Upper lobe of left lung (tissue), 6 donors: ENCODE measurements around the gene BBS5. TPM values are rescaled to one million over a fixed set of nuclear protein-coding genes. Genes with fewer than 3 reads are reported as not detected.
A peak's percentile ranks its signal among the peaks of the same experiment; 100 is the strongest.

Source experiments
- ATAC-seq, 2 donors: fragments of 200-7000 bp; cut with Tn5 transposase; one replicate each; pipeline ENCODE4 v1.9.1; 2022; ENCODE audit warnings: mild to moderate bottlenecking in 2 of 2, moderate library complexity in 2 of 2; ENCODE audit not compliant: low FRiP score in 2 of 2
- DNase-seq, 2 donors: peaks; one replicate each; pipeline ENCODE4 v3.0.0-alpha.2; 2019 to 2020
- H3K27ac ChIP-seq, 4 donors: fragments of 200-600 bp; sonication (generic); one replicate each; pipeline ENCODE4 v1.5.1; 2016 to 2019
- H3K27me3 ChIP-seq, 4 donors: fragments of 200-600 bp; sonication (generic); one replicate each; pipeline ENCODE4 v1.5.1; 2017 to 2019
- H3K36me3 ChIP-seq, 4 donors: fragments of 200-600 bp; sonication (generic); one replicate each; pipeline ENCODE4 v1.5.1; 2016 to 2019
- H3K4me1 ChIP-seq, 4 donors: fragments of 200-600 bp; sonication (generic); one replicate each; pipeline ENCODE4 v1.5.1; 2018 to 2019
- H3K4me3 ChIP-seq, 4 donors: fragments of 200-600 bp; sonication (generic); one replicate each; pipeline ENCODE4 v1.5.1; 2017 to 2019; ENCODE audit warnings: mild to moderate bottlenecking in 2 of 4, moderate library complexity in 1 of 4
- H3K9me3 ChIP-seq, 4 donors: fragments of 200-600 bp; sonication (generic); one replicate each; pipeline ENCODE4 v1.5.1; 2018 to 2019
- EP300 ChIP-seq, 4 donors: sonication (generic); formaldehyde crosslinking; IDR thresholded peaks; one replicate each; pipeline ENCODE4 v1.5.1; 2017; ENCODE audit warnings: antibody characterized with exemption in 4 of 4, control low read depth in 2 of 4
- POLR2A ChIP-seq, 4 donors: fragments of 450-650 bp; IDR thresholded peaks; one replicate each; pipeline ENCODE4 v1.5.1; 2016 to 2017; ENCODE audit warnings: antibody characterized with exemption in 4 of 4, mild to moderate bottlenecking in 2 of 4
- POLR2AphosphoS5 ChIP-seq, 2 donors: sonication (generic); formaldehyde crosslinking; IDR thresholded peaks; one replicate each; pipeline ENCODE4 v1.5.1; 2017; ENCODE audit warnings: antibody characterized with exemption in 2 of 2
- WGBS, 2 donors: methylation state at CpG; one replicate each; pipeline ENCODE4 v1.1.5; 2017 to 2018; 5-methylcytosine and 5-hydroxymethylcytosine counted together
- total RNA-seq, 6 donors: library from RNA; depleted of rRNA in 4 of 6; stranded (reverse); fragments of >200 nt in 4 of 6; gene quantifications; one replicate each; pipeline versions ENCODE4 v1.1.0 to v1.2.1, GENCODE V29; 2016 to 2021
- TF ChIP-seq, protein P1 (sequence below), 6 experiments: fragments of 450-650 bp in 4 of 6; fragments of 200-600 bp in 2 of 6; sonication (generic) in 2 of 6; IDR thresholded peaks; one replicate each; pipeline ENCODE4 v1.5.1; 2016 to 2019; ENCODE audit warnings: antibody characterized with exemption in 6 of 6
- donor health status: DM: no; HTN: no; CAD: no; lungs with moderate emphysema.
- donor health status: DM: no; HTN: yes; CAD: no; lungs with severe emphysema.

BBS5 gene
- total RNA-seq, 6 donors from 2014 or later = 5.8 to 20.8 (median 7.2) TPM

GRCh38 chr2:169480079-169480465, 778 bp downstream of the BBS5 start:
- no peak for ATAC-seq
- Histone ChIP-seq H3K9me3 (no peaks in the 10 kb centered on the region), H3K4me1 (peaks cover 0 to 8% (median 4%) of the 10 kb centered on the region in 4 donors), H3K27me3 (no peaks in the 10 kb centered on the region), H3K36me3 (peaks cover 0 to 20% (median 0%) of the 10 kb centered on the region in 4 donors), H3K27ac (peak overlapping the region in 2 of 4 donors; percentile 48 to 77), H3K4me3 (peak overlapping the region; percentile 63 to 92 (median 76))
- WGBS, 2 donors = 40 to 42% methylated on average over 9 of the region's 9 CpGs
- TF ChIP-seq POLR2AphosphoS5 (IDR thresholded peaks at IDR 0.05) = no peak
- no peak for DNase-seq

DNA sequence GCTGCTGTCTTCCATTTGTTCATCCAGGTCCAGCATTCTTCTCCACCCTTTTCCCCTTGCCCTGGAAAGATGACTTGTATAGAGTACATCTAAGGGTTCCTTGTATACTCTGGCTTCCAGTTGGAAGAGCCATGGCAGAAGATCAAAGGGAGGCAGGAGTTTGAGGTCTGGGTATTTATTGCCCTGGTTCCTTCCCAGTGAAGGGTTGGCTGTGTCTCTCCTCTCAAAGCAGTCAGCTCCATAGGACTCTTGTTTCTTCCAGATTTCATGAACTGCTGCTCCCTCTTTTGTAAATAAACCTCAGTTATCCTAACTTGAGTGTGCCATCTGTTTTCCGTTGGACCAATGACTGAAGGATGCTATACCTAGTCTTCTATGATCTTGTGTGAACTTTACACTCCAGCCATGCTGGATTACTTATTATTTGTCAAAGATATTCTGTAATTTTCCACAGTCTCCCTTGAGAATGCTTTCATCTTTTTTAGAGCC, 6.4 kb downstream of the BBS5 start:
- H3K4me3 ChIP-seq = no peak overlapping the region
- no peak overlapping the region for H3K27ac ChIP-seq
- ATAC-seq = no peak

GRCh38 chr2:169486487-169486886, 7.2 kb downstream of the BBS5 start:
- TF ChIP-seq, protein P1, sequence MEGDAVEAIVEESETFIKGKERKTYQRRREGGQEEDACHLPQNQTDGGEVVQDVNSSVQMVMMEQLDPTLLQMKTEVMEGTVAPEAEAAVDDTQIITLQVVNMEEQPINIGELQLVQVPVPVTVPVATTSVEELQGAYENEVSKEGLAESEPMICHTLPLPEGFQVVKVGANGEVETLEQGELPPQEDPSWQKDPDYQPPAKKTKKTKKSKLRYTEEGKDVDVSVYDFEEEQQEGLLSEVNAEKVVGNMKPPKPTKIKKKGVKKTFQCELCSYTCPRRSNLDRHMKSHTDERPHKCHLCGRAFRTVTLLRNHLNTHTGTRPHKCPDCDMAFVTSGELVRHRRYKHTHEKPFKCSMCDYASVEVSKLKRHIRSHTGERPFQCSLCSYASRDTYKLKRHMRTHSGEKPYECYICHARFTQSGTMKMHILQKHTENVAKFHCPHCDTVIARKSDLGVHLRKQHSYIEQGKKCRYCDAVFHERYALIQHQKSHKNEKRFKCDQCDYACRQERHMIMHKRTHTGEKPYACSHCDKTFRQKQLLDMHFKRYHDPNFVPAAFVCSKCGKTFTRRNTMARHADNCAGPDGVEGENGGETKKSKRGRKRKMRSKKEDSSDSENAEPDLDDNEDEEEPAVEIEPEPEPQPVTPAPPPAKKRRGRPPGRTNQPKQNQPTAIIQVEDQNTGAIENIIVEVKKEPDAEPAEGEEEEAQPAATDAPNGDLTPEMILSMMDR (IDR thresholded peaks at IDR 0.05) = no peak
- TF ChIP-seq POLR2A (IDR thresholded peaks at IDR 0.05) = no peak
- TF ChIP-seq POLR2AphosphoS5 (IDR thresholded peaks at IDR 0.05) = no peak
- TF ChIP-seq EP300 (IDR thresholded peaks at IDR 0.05) = no peak
- Histone ChIP-seq H3K9me3 (no peaks in the 10 kb centered on the region), H3K27me3 (no peaks in the 10 kb centered on the region), H3K36me3 (peaks cover 0 to 39% (median 1%) of the 10 kb centered on the region in 4 donors), H3K4me1 (no peaks in the 10 kb centered on the region), H3K27ac (no peak overlapping the region), H3K4me3 (no peak overlapping the region)
- ATAC-seq (no peak), DNase-seq (no peak)

More for the DNA sequence above, 6.4 kb downstream of the BBS5 start:
- Histone ChIP-seq H3K36me3 (peaks cover 0 to 39% (median 0%) of the 10 kb centered on the region in 4 donors), H3K4me1 (no peaks in the 10 kb centered on the region), H3K27me3 (no peaks in the 10 kb centered on the region), H3K9me3 (no peaks in the 10 kb centered on the region)
- WGBS, 2 donors = 92 to 100% methylated on average over 1 of the region's 1 CpG
- no peak for DNase-seq
- TF ChIP-seq, protein P1 (IDR thresholded peaks at IDR 0.05) = no peak
- TF ChIP-seq POLR2A (IDR thresholded peaks at IDR 0.05) = no peak
- TF ChIP-seq POLR2AphosphoS5 (IDR thresholded peaks at IDR 0.05) = no peak
- TF ChIP-seq EP300 (IDR thresholded peaks at IDR 0.05) = no peak

- no peak for ATAC-seq
- Histone ChIP-seq H3K27me3 (no peaks in the 10 kb centered on the region), H3K27ac (no peak overlapping the region), H3K36me3 (peaks cover 0 to 21% (median 7%) of the 10 kb centered on the region in 4 donors), H3K9me3 (no peaks in the 10 kb centered on the region), H3K4me1 (no peaks in the 10 kb centered on the region), H3K4me3 (no peak overlapping the region)
- no peak for TF ChIP-seq EP300 (IDR thresholded peaks at IDR 0.05)
- no peak for TF ChIP-seq POLR2AphosphoS5 (IDR thresholded peaks at IDR 0.05)
- TF ChIP-seq POLR2A (IDR thresholded peaks at IDR 0.05) = no peak
- TF ChIP-seq, protein P1 (IDR thresholded peaks at IDR 0.05) = no peak
- no peak for DNase-seq
Observed at GRCh38 chr2:169490834-169491233, 11.5 kb downstream of the BBS5 start.

- peaks cover 0 to 19% (median 7%) of the 10 kb centered on the region in 4 donors for H3K36me3 ChIP-seq
- H3K9me3 ChIP-seq = no peaks in the 10 kb centered on the region
- H3K27me3 ChIP-seq = no peaks in the 10 kb centered on the region
- TF ChIP-seq EP300 (IDR thresholded peaks at IDR 0.05) (no peak), POLR2A (IDR thresholded peaks at IDR 0.05) (no peak), POLR2AphosphoS5 (IDR thresholded peaks at IDR 0.05) (no peak)
- TF ChIP-seq, protein P1 (IDR thresholded peaks at IDR 0.05) = no peak
- H3K27ac ChIP-seq = no peak overlapping the region
- DNase-seq = no peak
- no peak for ATAC-seq
- H3K4me3 ChIP-seq = no peak overlapping the region
- H3K4me1 ChIP-seq = no peaks in the 10 kb centered on the region
Observed at GRCh38 chr2:169491378-169491777, 12.1 kb downstream of the BBS5 start.
